ENCODE data around the gene CLDN9.

The CLDN9 gene

GRCh38 chr16:3026609-3027488 lies 14.1 kb downstream of the CLDN9 start:
- no peak for DNase-seq (ENCODE audit: low read depth in 1 of 2, low spot score in 1 of 2)
- no peak for TF ChIP-seq JUND (IDR thresholded peaks at IDR 0.05; ENCODE audit: low read depth)
- in situ Hi-C loops (cut with HindIII; ENCODE audit: low pct_unique_long_range_greater_than_20kb, low sequenced_read_pairs) = no loop called here

GRCh38 chr16:3027489-3027795 lies 14.7 kb downstream of the CLDN9 start:
- in situ Hi-C loops (cut with HindIII; ENCODE audit: low pct_unique_long_range_greater_than_20kb, low sequenced_read_pairs) = no loop called here
- TF ChIP-seq JUND (IDR thresholded peaks at IDR 0.05; ENCODE audit: low read depth) = no peak
- no peak for DNase-seq (ENCODE audit: low read depth in 1 of 2, low spot score in 1 of 2)

- in situ Hi-C loops (cut with HindIII; ENCODE audit: low pct_unique_long_range_greater_than_20kb, low sequenced_read_pairs) = no loop called here
- DNase-seq (ENCODE audit: low read depth in 1 of 2, low spot score in 1 of 2) = peak; percentile 93 to 95
- TF ChIP-seq JUND (IDR thresholded peaks at IDR 0.05; ENCODE audit: low read depth) = no peak
Observed at GRCh38 chr16:3027983-3028715, 15.4 kb downstream of the CLDN9 start.

- DNase-seq (ENCODE audit: low read depth in 1 of 2, low spot score in 1 of 2) = no peak
- in situ Hi-C loops (cut with HindIII; ENCODE audit: low pct_unique_long_range_greater_than_20kb, low sequenced_read_pairs) = no loop called here
- TF ChIP-seq JUND (IDR thresholded peaks at IDR 0.05; ENCODE audit: low read depth) = no peak
Observed at GRCh38 chr16:3028716-3029319, 16.1 kb downstream of the CLDN9 start.

- DNase-seq (ENCODE audit: low read depth in 1 of 2, low spot score in 1 of 2) = no peak
- TF ChIP-seq JUND (IDR thresholded peaks at IDR 0.05; ENCODE audit: low read depth) = no peak
- in situ Hi-C loops (cut with HindIII; ENCODE audit: low pct_unique_long_range_greater_than_20kb, low sequenced_read_pairs) = no loop called here
Observed at GRCh38 chr16:3029491-3030221, 16.9 kb downstream of the CLDN9 start.

- in situ Hi-C loops (cut with HindIII; ENCODE audit: low pct_unique_long_range_greater_than_20kb, low sequenced_read_pairs) = no loop called here
- TF ChIP-seq JUND (IDR thresholded peaks at IDR 0.05; ENCODE audit: low read depth) = no peak
- DNase-seq (ENCODE audit: low read depth in 1 of 2, low spot score in 1 of 2) = no peak
Observed at GRCh38 chr16:3030222-3031212, 17.8 kb downstream of the CLDN9 start.

GRCh38 chr16:3032624-3033023 lies 19.9 kb downstream of the CLDN9 start:
- no peak for DNase-seq (ENCODE audit: low read depth in 1 of 2, low spot score in 1 of 2)

GRCh38 chr16:3035289-3035971 lies 22.7 kb downstream of the CLDN9 start:
- DNase-seq (ENCODE audit: low read depth in 1 of 2, low spot score in 1 of 2) = no peak
- in situ Hi-C loops (cut with HindIII; ENCODE audit: low pct_unique_long_range_greater_than_20kb, low sequenced_read_pairs) = no loop called here
- no peak for TF ChIP-seq JUND (IDR thresholded peaks at IDR 0.05; ENCODE audit: low read depth)

More at GRCh38 chr16:3032624-3033023, 19.9 kb downstream of the CLDN9 start:
- in situ Hi-C loops (cut with HindIII; ENCODE audit: low pct_unique_long_range_greater_than_20kb, low sequenced_read_pairs) = no loop called here
- no peak for TF ChIP-seq JUND (IDR thresholded peaks at IDR 0.05; ENCODE audit: low read depth)

- in situ Hi-C loops (cut with HindIII; ENCODE audit: low pct_unique_long_range_greater_than_20kb, low sequenced_read_pairs) = no loop called here
- DNase-seq (ENCODE audit: low read depth in 1 of 2, low spot score in 1 of 2) = peak; percentile 29 to 57
- TF ChIP-seq JUND (IDR thresholded peaks at IDR 0.05; ENCODE audit: low read depth) = no peak
Observed at GRCh38 chr16:3035972-3036725, 23.4 kb downstream of the CLDN9 start.

- peak; percentile 59 to 85 for DNase-seq (ENCODE audit: low read depth in 1 of 2, low spot score in 1 of 2)
- TF ChIP-seq JUND (IDR thresholded peaks at IDR 0.05; ENCODE audit: low read depth) = no peak
- in situ Hi-C loops (cut with HindIII; ENCODE audit: low pct_unique_long_range_greater_than_20kb, low sequenced_read_pairs) = no loop called here
Observed at GRCh38 chr16:3036726-3037315, 24.1 kb downstream of the CLDN9 start, which contains the start of gene BICDL2. Gene BICDL2, minus strand, starts transcription at chr16:3036944. Its CDS starts 1,448 bp downstream, at chr16:3035496.
